Activated CD4-positive, CD25-positive, alpha-beta regulatory T cell treated with anti-CD3 and anti-CD28 coated beads, Interleukin-2, amount 50 U/mL, for 24 hours (primary cell): Measurements from ENCODE around the gene NUFIP2.
"Not testable (repeated sequence)": the region's sequence is repeated elsewhere in the genome, so short reads cannot be mapped to it uniquely, and the experiment has no call there.

ENCODE experiments used
- ATAC-seq, 2 donors: fragments of 150-1000 bp; cut with Tn5 transposase; one replicate each; pipeline ENCODE4 v1.10.0; 2021; ENCODE audit warnings: mild to moderate bottlenecking in 1 of 2, moderate library complexity in 1 of 2

The NUFIP2 gene

GRCh38 chr17:29293890-29294579, at the start of gene NUFIP2:
NUFIP2 (minus strand) TSS chr17:29294148; CDS start chr17:29294059, 89 bp downstream.
- peak; percentile 93 to 94 for ATAC-seq

GRCh38 chr17:29342158-29342765, 48.3 kb upstream of the NUFIP2 start:
- ATAC-seq: no peak

GRCh38 chr17:29341726-29342125, 47.8 kb upstream of the NUFIP2 start:
- ATAC-seq: no peak

- not testable (repeated sequence) for ATAC-seq
These were observed 45.1 kb upstream of the NUFIP2 start for GRCh38 chr17:29339016-29339415.

GRCh38 chr17:29331708-29332085, 37.7 kb upstream of the NUFIP2 start:
- no peak for ATAC-seq

- ATAC-seq: no peak
These were observed 37.2 kb upstream of the NUFIP2 start for GRCh38 chr17:29331075-29331707.

- ATAC-seq: no peak
These were observed 33.5 kb upstream of the NUFIP2 start for GRCh38 chr17:29327412-29327811.

GRCh38 chr17:29326023-29326813, 32.3 kb upstream of the NUFIP2 start:
- ATAC-seq: no peak

- ATAC-seq: no peak
These were observed 28.4 kb upstream of the NUFIP2 start for GRCh38 chr17:29322363-29322762.

- ATAC-seq: no peak
These were observed 9.4 kb upstream of the NUFIP2 start for GRCh38 chr17:29303386-29303785.

GRCh38 chr17:29299031-29299430, 5.1 kb upstream of the NUFIP2 start:
- no peak for ATAC-seq

GRCh38 chr17:29295420-29295819, 1.5 kb upstream of the NUFIP2 start:
- ATAC-seq: no peak

GRCh38 chr17:29294580-29294900, 592 bp upstream of the NUFIP2 start:
- no peak for ATAC-seq

GRCh38 chr17:29292992-29293889, 707 bp downstream of the NUFIP2 start:
- peak; percentile 14 to 16 for ATAC-seq

- no peak for ATAC-seq
These were observed 1.6 kb downstream of the NUFIP2 start for GRCh38 chr17:29292071-29292991.

- ATAC-seq: no peak
These were observed 2.7 kb downstream of the NUFIP2 start for GRCh38 chr17:29291163-29291752.

- ATAC-seq: no peak
These were observed 4.1 kb downstream of the NUFIP2 start for GRCh38 chr17:29289852-29290251.

GRCh38 chr17:29283961-29284360, 10.0 kb downstream of the NUFIP2 start:
- no peak for ATAC-seq

- ATAC-seq: no peak
These were observed 10.5 kb downstream of the NUFIP2 start for GRCh38 chr17:29283496-29283895.

- ATAC-seq: no peak
These were observed 14.4 kb downstream of the NUFIP2 start for GRCh38 chr17:29279397-29280070.
